NCI-H187 (cell line): ENCODE measurements around the gene PANX3.

ENCODE experiments used
- DNase-seq, 2 experiments: peaks; one replicate each; lab custom pipeline; 2025; lab: John Stamatoyannopoulos, UW

The PANX3 gene

GRCh38 chr11:124657904-124658303, 46.7 kb downstream of the PANX3 start:
- no peak for DNase-seq

GRCh38 chr11:124658501-124658900, 47.3 kb downstream of the PANX3 start:
- no peak for DNase-seq

GRCh38 chr11:124658986-124659385, 47.8 kb downstream of the PANX3 start:
- no peak for DNase-seq

DNA sequence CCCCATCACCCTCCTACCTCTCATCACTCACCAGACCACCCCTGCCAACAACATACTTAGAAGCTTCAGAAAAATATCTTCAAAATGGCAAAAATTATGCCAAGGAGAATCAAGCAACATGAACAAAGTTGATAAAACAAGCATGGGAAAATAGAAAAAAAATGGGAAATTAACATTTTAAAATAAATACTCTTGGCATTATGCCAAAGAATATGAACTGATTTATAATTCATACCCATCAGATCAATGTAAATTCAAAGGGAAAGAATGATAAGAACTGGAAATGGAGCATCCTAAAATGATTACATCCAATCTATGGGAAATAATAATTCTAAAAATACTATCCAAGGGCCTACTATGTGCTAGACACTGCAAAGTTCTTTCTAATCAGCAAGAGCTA, 50.3 kb downstream of the PANX3 start:
- no peak for DNase-seq

GRCh38 chr11:124662106-124662505, 50.9 kb downstream of the PANX3 start:
- DNase-seq: no peak

DNA sequence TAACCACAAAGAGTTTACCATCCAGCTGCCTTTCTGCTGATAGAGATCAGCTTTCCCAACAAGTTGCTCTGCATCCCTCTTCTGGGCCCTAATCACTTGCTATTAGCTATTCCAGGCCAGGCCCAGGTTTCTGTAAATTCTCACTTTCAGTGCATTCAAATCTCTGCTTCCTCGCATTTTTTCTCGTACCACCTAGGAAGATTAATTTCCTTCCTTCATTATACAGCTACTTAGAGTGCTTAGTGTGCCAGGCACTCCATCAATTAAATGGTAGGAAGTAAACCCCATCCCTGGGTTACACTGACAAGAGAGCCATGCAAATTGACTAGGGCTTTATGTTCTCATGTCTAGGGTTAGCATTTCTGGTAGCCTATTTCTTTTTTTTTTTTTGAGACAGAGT, 52.6 kb downstream of the PANX3 start:
- no peak for DNase-seq

- DNase-seq: no peak
These were observed 56.4 kb downstream of the PANX3 start for GRCh38 chr11:124667601-124668000.

DNA sequence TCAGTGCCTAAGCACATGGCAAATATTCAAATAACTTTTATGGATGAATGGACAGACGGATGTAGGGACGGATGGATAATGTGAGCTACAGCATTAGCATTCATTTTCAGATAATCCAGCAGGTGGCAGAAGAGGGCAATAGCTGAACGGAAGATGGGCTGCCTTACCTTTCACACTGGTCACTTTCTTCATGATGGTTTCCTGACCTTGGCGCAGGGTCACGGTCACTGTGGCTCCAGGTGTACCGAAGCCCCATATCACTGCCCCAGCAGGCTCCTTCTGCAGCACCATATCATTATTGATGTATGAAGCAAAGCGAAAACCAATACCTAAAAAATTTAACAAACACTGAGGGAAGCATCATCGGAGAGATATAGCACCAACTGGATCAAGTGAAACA, 58.0 kb downstream of the PANX3 start:
- DNase-seq: no peak
